ENCODE results near the gene EGLN1. TPM values are rescaled to one million over a fixed set of nuclear protein-coding genes. Genes with fewer than 3 reads are reported as not detected.

Gene EGLN1
- total RNA-seq, 1 experiment from 2014 or later: 59.0 TPM

- Histone ChIP-seq H3K9me3 (ENCODE audit: low read length) (no peaks in the 10 kb centered on the region), H3K27ac (ENCODE audit: low read length) (peak overlapping the region; percentile 57), H3K4me2 (ENCODE audit: low read depth, low read length, poor library complexity, severe bottlenecking) (peak overlapping the region; percentile 74), H3K4me1 (ENCODE audit: low read length) (peaks cover 44% of the 10 kb centered on the region), H3K79me2 (ENCODE audit: low read length) (peaks cover 62% of the 10 kb centered on the region), H3K9me2 (replicated peaks; ENCODE audit: insufficient read depth, low read length) (no peaks in the 10 kb centered on the region), H2AFZ (ENCODE audit: low read length) (no peak overlapping the region), H3K27me3 (ENCODE audit: low read length) (no peaks in the 10 kb centered on the region), H3K4me3 (ENCODE audit: low read length) (peak overlapping the region; percentile 74), H4K20me1 (ENCODE audit: insufficient read depth, low read depth, low read length) (peaks cover 29% of the 10 kb centered on the region), H3K9ac (ENCODE audit: low read length) (peak overlapping the region; percentile 80), H3K36me3 (ENCODE audit: insufficient read depth, low read length) (peaks cover 9% of the 10 kb centered on the region)
- DNase-seq: peak; percentile 71
Measured at GRCh38 chr1:231420299-231420958, 1.7 kb downstream of the EGLN1 start.

GRCh38 chr1:231419738-231420298 is 2.3 kb downstream of the EGLN1 start:
- H3K9me2 ChIP-seq (replicated peaks; ENCODE audit: insufficient read depth, low read length): no peaks in the 10 kb centered on the region
- peaks cover 68% of the 10 kb centered on the region for H3K79me2 ChIP-seq (ENCODE audit: low read length)
- H3K9ac ChIP-seq (ENCODE audit: low read length): peak overlapping the region; percentile 80
- H3K4me1 ChIP-seq (ENCODE audit: low read length): peaks cover 47% of the 10 kb centered on the region
- peaks cover 9% of the 10 kb centered on the region for H3K36me3 ChIP-seq (ENCODE audit: insufficient read depth, low read length)
- DNase-seq: peak; percentile 52
- no peaks in the 10 kb centered on the region for H3K27me3 ChIP-seq (ENCODE audit: low read length)
- H3K27ac ChIP-seq (ENCODE audit: low read length): peak overlapping the region; percentile 57
- H3K4me3 ChIP-seq (ENCODE audit: low read length): peak overlapping the region; percentile 74
- no peak overlapping the region for H2AFZ ChIP-seq (ENCODE audit: low read length)
- peak overlapping the region; percentile 74 for H3K4me2 ChIP-seq (ENCODE audit: low read depth, low read length, poor library complexity, severe bottlenecking)
- no peaks in the 10 kb centered on the region for H3K9me3 ChIP-seq (ENCODE audit: low read length)
- peaks cover 29% of the 10 kb centered on the region for H4K20me1 ChIP-seq (ENCODE audit: insufficient read depth, low read depth, low read length)

DNA sequence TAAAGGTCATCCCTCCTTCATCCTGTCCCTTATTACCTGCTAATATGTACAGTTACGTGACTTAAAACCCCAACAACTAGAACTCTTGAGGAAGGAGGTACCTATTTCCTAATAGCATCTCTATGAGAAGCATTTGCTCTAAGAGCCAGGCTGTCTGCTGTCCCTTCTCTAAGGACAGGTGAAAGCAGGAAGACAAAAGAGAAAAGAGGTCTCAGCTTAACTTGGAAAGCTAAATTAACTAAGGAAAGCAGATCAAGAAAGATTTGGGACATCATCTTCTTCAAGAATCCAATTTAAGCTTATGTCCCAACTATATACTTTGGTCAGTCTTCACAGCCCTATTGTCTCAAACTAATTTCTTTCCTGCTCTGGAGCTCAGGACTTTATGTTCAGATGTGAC is 2.9 kb downstream of the EGLN1 start:
- H3K27ac ChIP-seq (ENCODE audit: low read length): peak overlapping the region; percentile 57; the same call in 1 of the 2 replicates
- H3K9me3 ChIP-seq (ENCODE audit: low read length): no peaks in the 10 kb centered on the region
- peaks cover 9% of the 10 kb centered on the region for H3K36me3 ChIP-seq (ENCODE audit: insufficient read depth, low read length)
- peaks cover 52% of the 10 kb centered on the region for H3K4me1 ChIP-seq (ENCODE audit: low read length)
- peaks cover 29% of the 10 kb centered on the region for H4K20me1 ChIP-seq (ENCODE audit: insufficient read depth, low read depth, low read length)
- H3K4me3 ChIP-seq (ENCODE audit: low read length): peak overlapping the region; percentile 74
- H3K27me3 ChIP-seq (ENCODE audit: low read length): no peaks in the 10 kb centered on the region
- H3K4me2 ChIP-seq (ENCODE audit: low read depth, low read length, poor library complexity, severe bottlenecking): peak overlapping the region; percentile 74
- H3K79me2 ChIP-seq (ENCODE audit: low read length): peaks cover 75% of the 10 kb centered on the region
- no peak overlapping the region for H2AFZ ChIP-seq (ENCODE audit: low read length)
- DNase-seq: peak; percentile 63
- no peaks in the 10 kb centered on the region for H3K9me2 ChIP-seq (replicated peaks; ENCODE audit: insufficient read depth, low read length)
- H3K9ac ChIP-seq (ENCODE audit: low read length): peak overlapping the region; percentile 80

- H3K4me3 ChIP-seq (ENCODE audit: low read length): peak overlapping the region; percentile 74
- no peaks in the 10 kb centered on the region for H3K9me2 ChIP-seq (replicated peaks; ENCODE audit: insufficient read depth, low read length)
- no peaks in the 10 kb centered on the region for H3K27me3 ChIP-seq (ENCODE audit: low read length)
- no peaks in the 10 kb centered on the region for H3K9me3 ChIP-seq (ENCODE audit: low read length)
- no peak overlapping the region for H3K27ac ChIP-seq (ENCODE audit: low read length)
- H2AFZ ChIP-seq (ENCODE audit: low read length): no peak overlapping the region
- peaks cover 53% of the 10 kb centered on the region for H3K4me1 ChIP-seq (ENCODE audit: low read length)
- H4K20me1 ChIP-seq (ENCODE audit: insufficient read depth, low read depth, low read length): peaks cover 29% of the 10 kb centered on the region
- peaks cover 79% of the 10 kb centered on the region for H3K79me2 ChIP-seq (ENCODE audit: low read length)
- H3K9ac ChIP-seq (ENCODE audit: low read length): peak overlapping the region; percentile 80
- DNase-seq: no peak
- H3K4me2 ChIP-seq (ENCODE audit: low read depth, low read length, poor library complexity, severe bottlenecking): peak overlapping the region; percentile 74
- H3K36me3 ChIP-seq (ENCODE audit: insufficient read depth, low read length): peaks cover 9% of the 10 kb centered on the region
Measured at GRCh38 chr1:231418741-231419107, 3.4 kb downstream of the EGLN1 start.

DNA sequence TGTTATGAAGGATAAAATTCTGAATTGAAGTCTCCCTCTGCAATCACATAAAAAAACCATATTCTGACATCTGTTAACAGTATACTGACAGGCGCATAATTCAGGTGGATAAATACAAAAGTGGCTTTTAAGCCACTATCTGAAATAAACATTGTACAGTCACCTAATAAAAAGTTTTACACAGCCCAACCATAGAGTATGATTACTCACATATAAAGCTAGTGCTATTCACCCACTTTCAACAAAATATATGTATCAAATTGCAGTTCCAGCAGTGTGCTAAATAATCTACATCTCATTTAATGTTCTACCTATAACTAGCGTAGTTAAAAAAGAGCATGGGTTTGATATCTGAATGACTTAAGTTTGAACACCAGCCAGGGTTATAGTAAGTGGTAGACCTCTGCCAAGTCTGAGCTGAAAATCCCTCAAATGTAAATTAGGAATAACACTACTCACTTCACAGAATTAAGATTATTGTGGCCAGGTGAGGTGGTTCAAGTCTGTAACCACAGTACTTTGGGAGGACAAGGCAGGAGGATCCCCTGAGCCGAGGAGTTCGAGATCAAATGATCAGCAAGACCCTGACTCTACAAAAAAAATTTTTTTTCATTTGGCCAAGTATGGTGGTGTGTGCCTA is 3.9 kb downstream of the EGLN1 start:
- no peak for DNase-seq
- Histone ChIP-seq H3K4me3 (ENCODE audit: low read length) (peak overlapping the region; percentile 74), H3K27me3 (ENCODE audit: low read length) (no peaks in the 10 kb centered on the region), H3K9ac (ENCODE audit: low read length) (peak overlapping the region; percentile 80), H3K36me3 (ENCODE audit: insufficient read depth, low read length) (peaks cover 9% of the 10 kb centered on the region), H3K4me2 (ENCODE audit: low read depth, low read length, poor library complexity, severe bottlenecking) (peak overlapping the region; percentile 74), H4K20me1 (ENCODE audit: insufficient read depth, low read depth, low read length) (peaks cover 29% of the 10 kb centered on the region), H3K9me3 (ENCODE audit: low read length) (no peaks in the 10 kb centered on the region), H3K9me2 (replicated peaks; ENCODE audit: insufficient read depth, low read length) (no peaks in the 10 kb centered on the region), H3K27ac (ENCODE audit: low read length) (no peak overlapping the region), H3K79me2 (ENCODE audit: low read length) (peaks cover 84% of the 10 kb centered on the region), H3K4me1 (ENCODE audit: low read length) (peaks cover 48% of the 10 kb centered on the region), H2AFZ (ENCODE audit: low read length) (no peak overlapping the region)

DNA sequence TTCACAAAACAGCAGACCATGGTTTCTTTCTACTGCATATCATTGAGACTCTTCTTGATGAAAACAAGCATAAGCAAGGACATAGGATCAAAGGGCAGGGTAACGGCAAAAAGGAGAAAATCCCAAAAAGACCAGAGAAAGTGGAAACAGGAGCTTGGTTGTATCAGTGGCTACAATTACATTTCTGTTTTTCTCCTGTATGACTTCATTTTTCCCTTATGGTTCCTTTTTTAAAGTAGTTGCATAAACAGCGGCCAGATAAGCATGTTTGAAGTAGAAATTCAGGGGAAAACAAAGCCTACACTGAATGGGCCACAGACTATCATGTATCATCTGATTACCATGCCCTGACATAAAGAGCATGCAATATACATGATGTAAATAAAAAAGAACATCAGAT is 4.6 kb downstream of the EGLN1 start:
- Histone ChIP-seq H4K20me1 (ENCODE audit: insufficient read depth, low read depth, low read length) (peaks cover 29% of the 10 kb centered on the region), H3K79me2 (ENCODE audit: low read length) (peaks cover 92% of the 10 kb centered on the region), H3K36me3 (ENCODE audit: insufficient read depth, low read length) (peaks cover 9% of the 10 kb centered on the region), H3K27me3 (ENCODE audit: low read length) (no peaks in the 10 kb centered on the region), H2AFZ (ENCODE audit: low read length) (no peak overlapping the region), H3K9me3 (ENCODE audit: low read length) (no peaks in the 10 kb centered on the region), H3K9me2 (replicated peaks; ENCODE audit: insufficient read depth, low read length) (no peaks in the 10 kb centered on the region), H3K4me1 (ENCODE audit: low read length) (peaks cover 42% of the 10 kb centered on the region), H3K9ac (ENCODE audit: low read length) (peak overlapping the region; percentile 80), H3K4me3 (ENCODE audit: low read length) (peak overlapping the region; percentile 74), H3K27ac (ENCODE audit: low read length) (no peak overlapping the region), H3K4me2 (ENCODE audit: low read depth, low read length, poor library complexity, severe bottlenecking) (peak overlapping the region; percentile 74)
- DNase-seq: no peak

DNA sequence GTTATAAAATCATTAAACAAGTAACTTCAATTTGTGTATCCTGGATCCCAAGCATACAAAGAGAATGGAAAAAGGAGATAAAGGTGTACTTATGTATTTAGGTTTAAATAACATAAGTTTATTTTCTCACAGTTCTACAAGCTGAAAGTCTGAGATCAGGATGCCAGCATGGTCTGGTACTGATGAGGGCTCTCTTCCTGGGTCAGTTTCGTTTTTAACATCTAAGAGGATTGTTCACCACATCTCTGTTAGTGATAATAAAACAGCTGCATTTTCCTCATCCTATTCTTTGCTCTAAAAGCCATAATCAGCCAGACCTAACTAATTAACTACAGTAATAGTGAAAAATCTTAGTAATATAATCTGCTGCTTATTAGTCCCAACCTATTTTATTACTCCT is 5.2 kb downstream of the EGLN1 start:
- H4K20me1 ChIP-seq (ENCODE audit: insufficient read depth, low read depth, low read length): peaks cover 29% of the 10 kb centered on the region
- DNase-seq: no peak
- peaks cover 13% of the 10 kb centered on the region for H3K36me3 ChIP-seq (ENCODE audit: insufficient read depth, low read length)
- no peaks in the 10 kb centered on the region for H3K27me3 ChIP-seq (ENCODE audit: low read length)
- H2AFZ ChIP-seq (ENCODE audit: low read length): no peak overlapping the region
- no peak overlapping the region for H3K27ac ChIP-seq (ENCODE audit: low read length)
- H3K9me3 ChIP-seq (ENCODE audit: low read length): no peaks in the 10 kb centered on the region
- peak overlapping the region; percentile 74 for H3K4me3 ChIP-seq (ENCODE audit: low read length)
- H3K79me2 ChIP-seq (ENCODE audit: low read length): peaks cover 98% of the 10 kb centered on the region
- H3K9me2 ChIP-seq (replicated peaks; ENCODE audit: insufficient read depth, low read length): no peaks in the 10 kb centered on the region
- H3K4me1 ChIP-seq (ENCODE audit: low read length): peaks cover 48% of the 10 kb centered on the region
- peak overlapping the region; percentile 74 for H3K4me2 ChIP-seq (ENCODE audit: low read depth, low read length, poor library complexity, severe bottlenecking)
- peak overlapping the region; percentile 80 for H3K9ac ChIP-seq (ENCODE audit: low read length)

GRCh38 chr1:231415018-231415583 is 7.0 kb downstream of the EGLN1 start:
- no peaks in the 10 kb centered on the region for H3K27me3 ChIP-seq (ENCODE audit: low read length)
- no peak overlapping the region for H3K27ac ChIP-seq (ENCODE audit: low read length)
- H2AFZ ChIP-seq (ENCODE audit: low read length): no peak overlapping the region
- no peak for DNase-seq
- no peak overlapping the region for H3K4me2 ChIP-seq (ENCODE audit: low read depth, low read length, poor library complexity, severe bottlenecking)
- H3K9ac ChIP-seq (ENCODE audit: low read length): no peak overlapping the region
- peaks cover 64% of the 10 kb centered on the region for H3K4me1 ChIP-seq (ENCODE audit: low read length)
- peaks cover 27% of the 10 kb centered on the region for H4K20me1 ChIP-seq (ENCODE audit: insufficient read depth, low read depth, low read length)
- no peaks in the 10 kb centered on the region for H3K9me2 ChIP-seq (replicated peaks; ENCODE audit: insufficient read depth, low read length)
- no peak overlapping the region for H3K4me3 ChIP-seq (ENCODE audit: low read length)
- H3K79me2 ChIP-seq (ENCODE audit: low read length): peaks cover 99% of the 10 kb centered on the region
- H3K36me3 ChIP-seq (ENCODE audit: insufficient read depth, low read length): peaks cover 13% of the 10 kb centered on the region
- no peaks in the 10 kb centered on the region for H3K9me3 ChIP-seq (ENCODE audit: low read length)

All from Karpas-422 (cell line).